Adrenal gland (tissue), 5 donors: Measurements from ENCODE around the gene SIK2.
"Not testable (repeated sequence)": the region's sequence is repeated elsewhere in the genome, so short reads cannot be mapped to it uniquely, and the experiment has no call there.

Experiments used
- POLR2A ChIP-seq, 2 donors: fragments of 450-650 bp; IDR thresholded peaks; one replicate each; pipeline ENCODE4 v1.6.1; 2017; ENCODE audit warnings: antibody characterized with exemption in 2 of 2, mild to moderate bottlenecking in 2 of 2, moderate library complexity in 1 of 2
- TF ChIP-seq, protein P1 (sequence below), 6 experiments: fragments of 450-650 bp in 4 of 6; fragments of 200-600 bp in 2 of 6; sonication (generic) in 1 of 6; IDR thresholded peaks; 1 replicate in 5 of 6; 2 replicates in 1 of 6; pipeline versions ENCODE4 v1.5.1 to v1.8.0; 2016 to 2021; ENCODE audit warnings: antibody characterized with exemption in 6 of 6, mild to moderate bottlenecking in 2 of 6, moderate library complexity in 1 of 6
- donor health status: DM: no; HTN: no; CAD: no.

DNA sequence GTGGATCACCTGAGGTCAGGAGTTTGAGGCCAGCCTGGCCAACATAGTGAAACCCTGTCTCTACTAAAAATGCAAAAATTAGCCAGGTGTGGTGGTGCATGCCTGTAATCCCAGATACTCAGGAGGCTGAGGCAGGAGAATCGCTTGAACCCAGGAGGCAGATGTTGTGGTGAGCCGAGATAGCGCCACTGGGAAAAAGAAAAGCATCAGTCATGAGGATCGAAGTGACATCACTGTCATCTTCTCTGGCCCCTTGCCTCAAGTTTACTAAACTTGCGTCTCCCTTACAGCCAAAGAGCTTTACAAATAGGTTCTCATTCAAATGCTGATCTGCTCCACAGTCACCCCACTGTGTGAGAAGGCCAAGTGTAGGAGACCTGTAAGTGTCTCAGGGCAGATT lies 169.0 kb downstream of the SIK2 start:
- TF ChIP-seq, protein P1, sequence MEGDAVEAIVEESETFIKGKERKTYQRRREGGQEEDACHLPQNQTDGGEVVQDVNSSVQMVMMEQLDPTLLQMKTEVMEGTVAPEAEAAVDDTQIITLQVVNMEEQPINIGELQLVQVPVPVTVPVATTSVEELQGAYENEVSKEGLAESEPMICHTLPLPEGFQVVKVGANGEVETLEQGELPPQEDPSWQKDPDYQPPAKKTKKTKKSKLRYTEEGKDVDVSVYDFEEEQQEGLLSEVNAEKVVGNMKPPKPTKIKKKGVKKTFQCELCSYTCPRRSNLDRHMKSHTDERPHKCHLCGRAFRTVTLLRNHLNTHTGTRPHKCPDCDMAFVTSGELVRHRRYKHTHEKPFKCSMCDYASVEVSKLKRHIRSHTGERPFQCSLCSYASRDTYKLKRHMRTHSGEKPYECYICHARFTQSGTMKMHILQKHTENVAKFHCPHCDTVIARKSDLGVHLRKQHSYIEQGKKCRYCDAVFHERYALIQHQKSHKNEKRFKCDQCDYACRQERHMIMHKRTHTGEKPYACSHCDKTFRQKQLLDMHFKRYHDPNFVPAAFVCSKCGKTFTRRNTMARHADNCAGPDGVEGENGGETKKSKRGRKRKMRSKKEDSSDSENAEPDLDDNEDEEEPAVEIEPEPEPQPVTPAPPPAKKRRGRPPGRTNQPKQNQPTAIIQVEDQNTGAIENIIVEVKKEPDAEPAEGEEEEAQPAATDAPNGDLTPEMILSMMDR (IDR thresholded peaks at IDR 0.05) = not testable (repeated sequence)
- not testable (repeated sequence) for TF ChIP-seq POLR2A (IDR thresholded peaks at IDR 0.05)
